ENCODE measurements around the gene MOGAT3.

- TF ChIP-seq CTCF (IDR thresholded peaks at IDR 0.05), result no peak
- no peak for TF ChIP-seq POLR2A (IDR thresholded peaks at IDR 0.05)
- TF ChIP-seq POLR2AphosphoS5 (IDR thresholded peaks at IDR 0.05), result no peak
Observed at GRCh38 chr7:101236292-101236835, 35.5 kb upstream of the MOGAT3 start.

Data from stomach (tissue), 4 donors.